ENCODE measurements around the gene MEST.

DNA sequence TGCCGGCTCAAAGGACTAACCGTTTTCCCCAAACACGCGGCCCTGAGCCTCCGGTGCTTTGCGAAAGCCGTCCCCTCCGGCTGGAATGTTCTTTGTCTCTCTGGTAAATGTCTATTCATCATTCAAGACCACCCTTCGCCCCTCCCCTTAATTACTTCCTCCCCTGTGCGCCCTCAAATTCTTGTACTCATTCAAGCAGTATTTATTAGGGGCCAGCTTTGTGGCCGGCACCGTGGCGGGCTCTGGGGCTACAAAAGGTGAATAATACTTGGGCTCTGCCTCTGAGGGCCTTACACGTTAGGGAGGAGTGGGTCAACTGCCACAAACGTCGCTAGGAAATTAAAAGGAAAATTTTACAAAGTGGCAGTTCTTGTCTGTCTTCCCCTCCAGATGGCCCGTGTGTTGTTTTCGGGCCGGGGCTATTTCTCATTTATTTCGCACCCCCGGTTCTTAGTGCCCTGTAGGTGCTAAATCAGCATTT, 1.5 kb upstream of the MEST start:
- no peak for TF ChIP-seq EZH2phosphoT487 (conservative IDR thresholded peaks at IDR 0.05; ENCODE audit: low read length)
- no peak for TF ChIP-seq CTCF (IDR thresholded peaks at IDR 0.05; ENCODE audit: insufficient read depth, low read length, poor library complexity, severe bottlenecking)

Measured in SU-DHL-6 (cell line).